ENCODE measurements around the gene RTEL1. TPM values are rescaled to one million over a fixed set of nuclear protein-coding genes. Genes with fewer than 3 reads are reported as not detected.
A peak's percentile ranks its signal among the peaks of the same experiment; 100 is the strongest.

Gene RTEL1
- polyA plus RNA-seq, 1 donor, result 19.8 TPM

GRCh38 chr20:63740070-63740626 lies 82.0 kb downstream of the RTEL1 start:
- peak; percentile 36 for DNase-seq

GRCh38 chr20:63740627-63741353 lies 82.7 kb downstream of the RTEL1 start:
- peak; percentile 83 for DNase-seq

- no peak for DNase-seq
Observed at GRCh38 chr20:63741354-63741675, 83.2 kb downstream of the RTEL1 start.

- no peak for DNase-seq
Observed at GRCh38 chr20:63741676-63742380, 83.7 kb downstream of the RTEL1 start.

- DNase-seq, result no peak
Observed at GRCh38 chr20:63742381-63743024, 84.4 kb downstream of the RTEL1 start.

GRCh38 chr20:63743210-63743970 lies 85.3 kb downstream of the RTEL1 start:
- DNase-seq, result no peak

GRCh38 chr20:63744158-63744557 lies 86.0 kb downstream of the RTEL1 start:
- no peak for DNase-seq

- DNase-seq, result no peak
Observed at GRCh38 chr20:63744574-63745423, 86.7 kb downstream of the RTEL1 start.

- DNase-seq, result no peak
Observed at GRCh38 chr20:63745424-63745805, 87.3 kb downstream of the RTEL1 start.

Other genes with a start within 250 kb of the RTEL1 start
- gene KCNQ2, start 185.7 kb upstream of the RTEL1 start, polyA plus RNA-seq (ENCODE audit: insufficient read length), result 5.5 TPM
- 0.67 TPM for gene EEF1A2, start 159.2 kb upstream of the RTEL1 start, polyA plus RNA-seq (ENCODE audit: insufficient read length)
- gene PPDPF, start 137.5 kb upstream of the RTEL1 start, polyA plus RNA-seq (ENCODE audit: insufficient read length), result 118 TPM
- 1.1 TPM for gene PTK6, start 120.9 kb upstream of the RTEL1 start, polyA plus RNA-seq (ENCODE audit: insufficient read length)
- gene SRMS, start 110.6 kb upstream of the RTEL1 start, polyA plus RNA-seq (ENCODE audit: insufficient read length), result not detected
- 0.81 TPM for gene FNDC11, start 104.2 kb upstream of the RTEL1 start, polyA plus RNA-seq (ENCODE audit: insufficient read length)
- 11.8 TPM for gene HELZ2, start 84.1 kb upstream of the RTEL1 start, polyA plus RNA-seq (ENCODE audit: insufficient read length)
- 10.7 TPM for gene GMEB2, start 31.2 kb upstream of the RTEL1 start, polyA plus RNA-seq (ENCODE audit: insufficient read length)
- 22.7 TPM for gene STMN3, start 4.9 kb upstream of the RTEL1 start, polyA plus RNA-seq (ENCODE audit: insufficient read length)
- 2.1 TPM for gene TNFRSF6B, start 38.3 kb downstream of the RTEL1 start, polyA plus RNA-seq (ENCODE audit: insufficient read length)
- gene ARFRP1, start 49.7 kb downstream of the RTEL1 start, polyA plus RNA-seq (ENCODE audit: insufficient read length), result 27.0 TPM
- 17.8 TPM for gene ZGPAT, start 49.7 kb downstream of the RTEL1 start, polyA plus RNA-seq (ENCODE audit: insufficient read length)
- gene LIME1, start 78.4 kb downstream of the RTEL1 start, polyA plus RNA-seq (ENCODE audit: insufficient read length), result 4.3 TPM
- gene SLC2A4RG, start 81.5 kb downstream of the RTEL1 start, polyA plus RNA-seq (ENCODE audit: insufficient read length), result 73.0 TPM
- gene ZBTB46, start 173.0 kb downstream of the RTEL1 start, polyA plus RNA-seq (ENCODE audit: insufficient read length), result 16.7 TPM
- gene ABHD16B, start 203.2 kb downstream of the RTEL1 start, polyA plus RNA-seq (ENCODE audit: insufficient read length), result not detected
- 84.6 TPM for gene TPD52L2, start 207.0 kb downstream of the RTEL1 start, polyA plus RNA-seq (ENCODE audit: insufficient read length)
- gene DNAJC5, start 236.8 kb downstream of the RTEL1 start, polyA plus RNA-seq (ENCODE audit: insufficient read length), result 26.4 TPM